Hematopoietic multipotent progenitor cell treated with erythropoietin and hydrocortisone succinate and interleukin-3 and kit ligand, for 15 days (in vitro differentiated cells): ENCODE measurements around the gene TIE1.

Source experiments
- DNase-seq: peaks from one replicate; pipeline ENCODE4 v3.0.0-alpha.2; 2015; ENCODE audit warnings: low spot score

The TIE1 gene

DNA sequence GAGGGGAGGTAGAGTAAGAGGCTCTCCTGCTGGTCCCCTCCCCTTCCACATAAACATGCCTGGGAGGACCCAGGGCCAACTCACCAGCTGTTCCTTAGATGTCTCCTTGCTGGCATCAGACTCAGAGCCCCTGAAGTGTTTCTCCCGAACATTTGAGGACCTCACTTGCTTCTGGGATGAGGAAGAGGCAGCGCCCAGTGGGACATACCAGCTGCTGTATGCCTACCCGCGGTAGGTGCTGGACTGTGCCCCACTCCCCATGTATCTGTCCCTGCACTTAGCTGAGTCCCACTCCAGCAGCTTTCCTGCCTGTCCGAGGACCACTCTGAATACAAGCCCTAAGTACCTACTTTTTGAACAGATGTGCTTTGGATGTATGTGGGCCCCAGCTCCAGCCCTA lies 37.2 kb downstream of the TIE1 start:
- DNase-seq, result no peak

DNA sequence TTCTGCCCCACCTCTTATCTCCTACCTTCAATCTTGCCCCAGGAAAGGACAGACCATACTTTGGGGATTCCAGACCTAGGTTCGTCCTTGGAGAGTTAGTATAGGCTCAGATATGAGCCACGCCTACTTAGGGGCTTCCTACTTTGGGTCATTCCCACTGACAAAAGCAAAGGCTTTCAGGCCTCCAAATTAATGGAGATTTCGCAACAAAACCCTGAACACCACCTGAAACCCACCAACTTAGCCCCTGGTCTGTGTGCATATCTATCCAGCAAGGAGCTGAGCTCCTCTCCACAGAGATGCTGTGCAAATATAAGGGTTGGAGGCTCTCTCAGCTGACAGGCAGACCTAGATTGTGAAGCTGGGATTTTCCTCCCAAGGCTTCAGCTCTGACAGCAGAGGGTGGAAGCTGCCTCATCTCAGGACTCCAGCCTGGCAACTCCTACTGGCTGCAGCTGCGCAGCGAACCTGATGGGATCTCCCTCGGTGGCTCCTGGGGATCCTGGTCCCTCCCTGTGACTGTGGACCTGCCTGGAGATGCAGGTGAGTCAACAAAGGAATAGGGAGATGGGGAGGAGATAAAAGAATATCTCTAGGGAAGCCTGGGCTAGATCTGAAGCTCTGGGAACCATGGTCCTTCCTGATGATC lies 38.9 kb downstream of the TIE1 start:
- no peak for DNase-seq

DNA sequence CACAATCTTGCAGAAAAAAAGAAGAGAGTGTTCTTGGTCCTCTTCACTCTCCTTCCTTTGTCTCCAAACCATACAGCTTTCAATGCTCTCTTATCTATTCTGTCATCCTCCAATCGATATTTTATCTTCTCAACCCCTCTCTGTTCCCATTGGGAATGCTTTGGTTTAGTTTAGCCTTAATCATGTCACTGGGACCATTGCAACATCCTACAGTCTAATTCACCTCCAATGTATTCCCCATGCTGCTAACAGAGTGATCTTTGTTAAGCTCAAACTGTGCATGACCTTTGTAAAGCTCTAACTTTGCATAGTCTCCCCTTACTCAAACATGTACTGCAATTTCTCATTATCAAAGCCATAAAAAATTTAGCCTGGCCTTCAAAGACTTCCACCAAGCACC lies 39.8 kb downstream of the TIE1 start:
- DNase-seq, result no peak

DNA sequence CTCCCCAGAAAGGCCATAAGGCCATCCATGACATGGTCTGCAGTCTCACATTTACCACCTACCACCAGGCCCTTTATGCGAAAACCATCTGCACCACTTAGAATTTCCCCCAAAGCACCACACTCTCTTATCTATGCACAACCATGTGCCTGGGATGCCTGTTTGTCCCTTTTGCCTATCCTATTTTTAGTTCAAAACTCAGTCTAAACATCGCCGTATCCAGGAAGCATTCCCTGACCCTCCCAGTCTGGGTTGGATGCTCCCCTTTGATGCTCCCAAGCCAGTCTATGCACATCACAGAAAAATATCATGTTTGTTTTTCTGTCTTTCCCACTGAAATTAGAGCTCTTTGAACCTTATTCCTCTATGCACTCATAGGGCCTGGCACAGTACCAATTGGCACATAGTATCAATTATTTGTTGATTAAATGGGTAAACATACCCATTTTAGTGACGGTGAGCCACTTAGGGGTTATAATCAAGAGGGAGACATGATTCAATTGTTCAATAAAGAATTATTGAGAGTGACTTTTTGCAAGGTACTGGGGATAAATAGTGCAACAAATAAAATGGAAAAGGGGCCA lies 43.6 kb downstream of the TIE1 start:
- peak; percentile 60 for DNase-seq

DNA sequence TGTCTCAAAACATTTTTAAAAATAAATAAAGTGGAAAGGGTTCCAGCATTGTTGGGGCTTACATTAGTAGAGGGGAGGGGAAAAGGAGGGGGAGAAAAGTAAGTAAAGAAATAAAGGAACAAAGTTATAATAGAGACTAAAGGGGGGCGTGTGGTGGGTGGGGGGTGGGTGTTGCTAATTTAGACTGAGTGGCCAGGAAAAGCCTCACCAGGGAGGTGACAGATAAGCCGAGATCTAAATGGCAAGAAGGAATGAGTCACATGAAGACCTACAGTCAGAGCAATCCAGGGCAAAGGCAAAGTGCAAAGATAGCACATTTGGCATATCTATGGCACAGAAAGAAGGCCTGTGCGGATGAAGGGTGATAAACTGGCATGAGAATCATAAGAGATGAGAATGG lies 44.3 kb downstream of the TIE1 start:
- DNase-seq, result peak; percentile 74

DNA sequence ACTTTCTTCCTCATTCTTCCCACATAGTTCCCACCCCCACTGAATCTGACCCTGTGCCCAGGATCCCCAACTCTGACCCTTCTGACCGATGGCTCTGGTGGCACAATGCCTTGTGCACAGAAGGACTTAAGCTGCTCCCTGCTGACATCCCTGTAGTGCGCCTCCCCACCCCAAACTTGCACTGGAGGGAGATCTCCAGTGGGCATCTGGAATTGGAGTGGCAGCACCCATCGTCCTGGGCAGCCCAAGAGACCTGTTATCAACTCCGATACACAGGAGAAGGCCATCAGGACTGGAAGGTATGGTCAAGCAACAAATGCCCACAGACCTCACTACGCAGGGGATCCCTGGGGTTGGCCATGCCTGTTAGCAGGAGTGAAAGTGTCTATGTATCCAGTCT lies 45.9 kb downstream of the TIE1 start:
- DNase-seq, result no peak

DNA sequence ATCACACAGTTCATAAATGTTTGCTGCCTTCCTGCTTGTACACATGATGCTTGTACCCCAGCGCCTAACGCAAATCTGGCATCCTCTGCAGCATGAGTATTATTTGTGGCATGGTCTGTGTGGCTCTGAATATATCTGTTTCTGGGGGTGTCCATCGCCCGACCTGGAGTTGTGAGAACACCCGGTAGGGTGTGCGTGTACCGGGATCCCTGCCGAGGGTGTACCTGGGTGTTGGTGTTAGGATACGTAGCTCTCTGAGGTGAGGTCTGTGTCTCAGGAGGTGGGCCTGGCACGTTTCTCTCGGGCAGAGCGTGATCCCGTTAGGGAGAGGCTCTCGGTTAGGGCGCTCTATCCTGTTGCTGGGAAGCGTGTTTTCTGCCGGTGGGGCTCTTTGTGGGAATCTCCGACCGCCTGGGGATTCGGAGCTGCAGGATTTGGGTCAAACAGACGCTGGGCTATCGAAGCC lies 47.6 kb downstream of the TIE1 start:
- no peak for DNase-seq

DNA sequence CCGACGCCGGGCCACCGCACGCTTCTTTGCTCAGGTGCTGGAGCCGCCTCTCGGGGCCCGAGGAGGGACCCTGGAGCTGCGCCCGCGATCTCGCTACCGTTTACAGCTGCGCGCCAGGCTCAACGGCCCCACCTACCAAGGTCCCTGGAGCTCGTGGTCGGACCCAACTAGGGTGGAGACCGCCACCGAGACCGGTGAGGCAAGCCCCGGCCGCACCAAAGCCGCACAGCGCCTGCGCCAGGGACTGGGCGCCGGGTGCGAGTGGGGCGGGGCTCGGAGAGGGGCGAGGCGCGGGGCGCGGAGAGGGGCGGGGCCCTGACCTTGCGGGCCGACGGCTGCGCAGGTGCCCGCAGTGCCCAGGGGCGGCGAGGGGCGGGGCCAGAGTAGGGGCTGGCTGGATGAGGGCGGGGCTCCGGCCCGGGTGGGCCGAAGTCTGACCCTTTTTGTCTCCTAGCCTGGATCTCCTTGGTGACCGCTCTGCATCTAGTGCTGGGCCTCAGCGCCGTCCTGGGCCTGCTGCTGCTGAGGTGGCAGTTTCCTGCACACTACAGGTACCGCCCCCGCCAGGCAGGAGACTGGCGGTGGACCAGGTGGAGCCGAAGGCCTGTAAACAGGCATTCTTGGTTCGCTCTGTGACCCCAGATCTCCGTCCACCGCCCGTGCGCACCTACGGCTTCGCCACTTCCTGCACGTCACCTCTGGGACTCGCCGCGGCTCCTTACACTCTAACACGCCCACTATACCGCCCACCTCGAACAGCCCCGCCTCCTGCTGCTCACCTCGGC lies 48.2 kb downstream of the TIE1 start:
- no peak for DNase-seq

DNA sequence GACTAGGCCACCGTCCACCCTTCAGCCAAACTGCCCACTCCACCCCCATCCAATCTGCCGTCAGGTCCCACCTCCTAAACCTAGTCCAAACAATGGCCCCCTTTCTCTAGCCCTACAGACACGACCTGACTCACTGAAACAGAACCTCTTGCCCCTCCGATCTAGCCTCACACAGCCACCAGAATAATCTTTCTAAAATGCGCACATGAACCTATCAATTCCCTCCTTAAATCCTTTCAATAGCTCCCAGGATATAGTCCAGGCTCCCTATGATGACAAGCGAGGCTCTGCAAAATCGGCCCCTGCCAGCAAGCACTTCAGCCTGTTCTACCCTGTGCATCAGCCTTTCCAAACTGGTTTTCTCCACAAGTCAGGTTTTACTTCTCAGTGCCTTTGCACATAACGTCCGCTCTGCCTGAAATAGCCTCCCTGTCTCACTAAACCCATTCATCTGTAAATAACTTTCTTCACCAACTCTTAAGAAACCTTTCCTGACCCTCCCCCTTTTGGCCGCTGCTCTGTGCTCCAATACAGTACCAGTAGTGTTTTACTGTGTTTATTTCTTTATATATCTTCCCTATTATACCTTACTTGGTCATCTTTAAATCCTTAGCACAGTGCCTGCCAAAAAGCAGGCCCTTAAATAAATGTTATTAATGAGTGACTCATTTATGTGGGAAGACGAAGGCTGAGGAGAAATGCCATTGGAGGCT lies 49.0 kb downstream of the TIE1 start:
- no peak for DNase-seq

DNA sequence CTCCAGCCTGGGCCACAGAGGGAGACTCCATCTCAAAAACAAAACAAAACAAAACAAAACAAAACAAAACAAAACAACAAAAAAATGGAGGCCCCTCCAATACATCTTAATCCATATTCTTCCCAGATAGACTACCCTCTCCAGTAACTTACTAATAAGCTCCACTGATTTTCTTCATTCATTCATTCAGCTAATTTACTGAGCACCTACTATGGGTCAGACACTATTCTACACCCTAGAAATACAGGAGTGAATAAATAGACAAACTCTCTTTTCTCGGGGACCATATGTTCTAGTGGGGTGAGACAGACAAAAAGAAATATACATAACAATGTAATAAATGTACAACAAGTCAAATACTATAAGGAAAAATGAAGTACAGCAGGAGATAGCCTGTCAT lies 50.2 kb downstream of the TIE1 start:
- no peak for DNase-seq

DNA sequence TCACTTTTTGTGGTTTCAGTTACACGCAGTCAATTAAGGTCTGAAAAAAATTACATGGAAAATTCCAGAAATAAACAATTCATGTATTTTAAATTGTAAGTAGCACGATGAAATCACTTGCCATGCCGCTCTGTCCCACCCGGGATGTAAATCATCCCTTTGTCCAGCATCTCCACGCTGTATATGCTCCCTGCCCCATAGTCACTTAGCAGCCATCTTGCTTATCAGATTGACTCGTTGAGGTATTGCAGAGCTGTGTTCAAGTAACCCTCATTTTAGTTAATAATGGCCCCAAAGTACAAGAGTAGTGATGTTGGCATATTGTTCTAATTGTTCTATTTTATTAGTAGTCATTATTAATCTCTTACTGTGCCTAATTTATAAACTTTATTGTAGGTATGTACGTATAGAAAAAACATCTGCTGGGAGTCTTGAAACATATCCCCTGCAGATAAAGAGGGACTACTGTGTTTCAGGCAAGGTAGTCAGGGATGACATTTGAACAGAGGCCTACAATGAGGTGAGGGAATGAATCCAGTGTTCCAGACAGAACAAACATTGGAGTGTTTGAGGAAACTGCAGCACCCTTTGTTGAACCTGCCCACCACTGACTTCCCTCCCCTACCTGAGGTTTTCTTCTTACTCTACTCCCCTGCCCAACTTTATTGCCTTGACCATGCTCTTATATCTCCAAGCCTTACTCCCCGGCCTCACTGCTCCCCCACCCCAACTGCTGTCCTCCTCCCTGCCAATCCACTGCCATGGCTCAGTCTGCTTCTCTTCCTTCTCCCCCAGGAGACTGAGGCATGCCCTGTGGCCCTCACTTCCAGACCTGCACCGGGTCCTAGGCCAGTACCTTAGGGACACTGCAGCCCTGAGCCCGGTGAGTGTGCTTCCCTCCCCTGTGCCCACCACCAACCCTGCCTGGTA lies 50.9 kb downstream of the TIE1 start:
- DNase-seq, result no peak

DNA sequence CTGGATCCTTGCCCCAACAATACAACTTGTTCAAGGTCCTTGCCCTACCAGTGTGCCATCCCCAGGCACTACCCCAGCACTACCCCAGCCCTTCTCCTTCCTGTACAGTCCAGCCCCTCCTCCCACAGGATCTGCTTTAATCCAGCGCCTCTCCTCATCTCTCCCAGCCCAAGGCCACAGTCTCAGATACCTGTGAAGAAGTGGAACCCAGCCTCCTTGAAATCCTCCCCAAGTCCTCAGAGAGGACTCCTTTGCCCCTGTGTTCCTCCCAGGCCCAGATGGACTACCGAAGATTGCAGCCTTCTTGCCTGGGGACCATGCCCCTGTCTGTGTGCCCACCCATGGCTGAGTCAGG lies 51.5 kb downstream of the TIE1 start:
- DNase-seq, result no peak

DNA sequence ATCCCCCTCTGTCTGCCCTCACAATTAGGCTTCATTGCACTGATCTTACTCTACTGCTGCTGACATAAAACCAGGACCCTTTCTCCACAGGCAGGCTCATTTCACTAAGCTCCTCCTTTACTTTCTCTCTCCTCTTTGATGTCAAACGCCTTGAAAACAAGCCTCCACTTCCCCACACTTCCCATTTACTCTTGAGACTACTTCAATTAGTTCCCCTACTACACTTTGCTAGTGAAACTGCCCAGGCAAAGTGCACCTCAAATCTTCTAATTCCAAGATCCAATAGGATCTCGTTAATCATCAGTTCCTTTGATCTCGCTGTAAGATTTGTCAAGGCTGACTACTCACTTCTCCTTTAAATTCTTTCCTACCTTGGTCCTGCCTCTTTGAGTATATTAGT lies 52.1 kb downstream of the TIE1 start:
- DNase-seq, result no peak

DNA sequence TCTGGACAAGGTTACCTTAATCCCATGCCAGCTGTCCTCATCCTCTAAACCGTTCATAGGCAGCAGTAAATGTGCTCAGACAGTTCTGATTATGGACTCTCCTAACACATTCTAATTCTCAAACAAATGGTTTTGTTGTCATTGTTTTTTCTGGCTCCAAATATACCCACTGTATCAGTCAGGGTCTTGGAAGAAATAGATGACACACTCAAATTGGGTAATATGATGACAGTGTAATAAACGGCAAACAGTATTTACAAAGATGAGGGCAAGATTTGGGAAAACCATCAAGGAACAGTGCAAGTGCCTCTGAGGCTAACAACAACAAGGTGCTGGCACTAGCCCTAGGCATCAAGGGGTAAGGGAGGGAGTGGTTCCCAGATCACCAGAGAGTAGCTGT lies 53.7 kb downstream of the TIE1 start:
- no peak for DNase-seq

DNA sequence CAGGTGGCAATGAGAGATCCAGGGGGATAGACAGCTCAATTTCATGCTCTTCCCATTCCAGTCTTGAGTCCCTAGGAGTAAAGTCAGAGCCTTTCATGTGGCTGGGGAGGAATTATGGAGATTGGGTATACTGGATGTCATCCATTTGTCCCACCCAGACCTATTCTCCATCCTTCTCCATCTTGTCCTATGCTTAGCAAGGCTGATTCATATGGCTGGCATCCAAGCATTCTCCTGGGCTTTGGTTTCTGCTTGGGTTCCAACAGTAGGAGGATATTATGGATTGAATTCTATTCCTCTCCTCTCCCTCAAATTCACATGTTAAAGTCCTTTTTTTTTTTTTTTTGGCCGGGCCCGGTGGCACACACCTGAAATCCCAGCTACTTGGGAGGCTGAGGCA lies 54.2 kb downstream of the TIE1 start:
- no peak for DNase-seq

DNA sequence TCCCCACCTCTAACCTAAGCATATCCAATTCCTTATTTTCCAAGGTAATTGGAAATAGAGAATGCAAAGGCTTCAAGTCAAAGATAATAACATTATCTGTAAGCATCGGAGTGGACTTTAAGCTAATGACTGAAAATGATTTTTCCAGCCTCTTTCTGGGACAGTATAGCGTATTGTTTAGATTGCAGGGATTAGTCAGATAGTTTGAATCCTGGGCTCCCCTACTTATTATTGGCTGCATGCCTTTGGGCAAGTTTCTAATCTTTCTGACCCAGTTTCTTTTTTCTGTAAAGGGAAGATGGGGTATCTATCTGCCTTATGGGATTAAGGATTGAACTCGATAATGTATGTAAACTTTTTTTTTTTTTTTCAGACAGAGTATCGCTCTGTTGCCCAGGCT lies 56.5 kb downstream of the TIE1 start:
- DNase-seq, result no peak

DNA sequence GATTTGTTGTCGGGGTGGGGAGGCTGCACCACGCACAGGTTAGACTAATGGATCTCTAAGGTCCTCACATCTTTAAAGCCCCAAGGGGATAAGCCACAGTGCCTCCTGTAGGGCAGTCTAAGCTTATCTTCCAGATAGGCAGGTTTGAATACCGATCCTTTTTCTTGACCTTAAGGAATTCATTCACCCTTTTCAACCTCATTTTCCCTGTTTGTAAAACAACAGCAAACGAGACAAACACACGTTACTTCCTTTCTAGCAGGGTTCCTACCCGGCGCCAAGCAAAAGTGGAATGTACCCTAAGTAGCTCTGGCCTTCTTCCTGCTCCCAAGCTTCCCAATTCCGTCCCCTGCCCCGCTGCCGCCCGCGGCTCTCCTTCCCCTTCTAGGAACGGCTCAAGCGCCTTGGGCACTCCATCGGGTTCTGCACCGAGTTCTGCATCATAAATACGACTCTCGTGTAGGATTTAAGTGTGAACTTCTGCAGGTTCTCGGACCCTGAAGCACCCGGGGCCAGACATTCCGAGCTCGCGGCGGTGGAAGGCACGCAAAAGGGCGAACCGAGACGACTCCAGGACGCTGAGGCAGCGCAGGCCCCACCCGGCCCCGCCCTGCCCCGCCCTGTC lies 57.5 kb downstream of the TIE1 start:
- DNase-seq, result peak; percentile 46

DNA sequence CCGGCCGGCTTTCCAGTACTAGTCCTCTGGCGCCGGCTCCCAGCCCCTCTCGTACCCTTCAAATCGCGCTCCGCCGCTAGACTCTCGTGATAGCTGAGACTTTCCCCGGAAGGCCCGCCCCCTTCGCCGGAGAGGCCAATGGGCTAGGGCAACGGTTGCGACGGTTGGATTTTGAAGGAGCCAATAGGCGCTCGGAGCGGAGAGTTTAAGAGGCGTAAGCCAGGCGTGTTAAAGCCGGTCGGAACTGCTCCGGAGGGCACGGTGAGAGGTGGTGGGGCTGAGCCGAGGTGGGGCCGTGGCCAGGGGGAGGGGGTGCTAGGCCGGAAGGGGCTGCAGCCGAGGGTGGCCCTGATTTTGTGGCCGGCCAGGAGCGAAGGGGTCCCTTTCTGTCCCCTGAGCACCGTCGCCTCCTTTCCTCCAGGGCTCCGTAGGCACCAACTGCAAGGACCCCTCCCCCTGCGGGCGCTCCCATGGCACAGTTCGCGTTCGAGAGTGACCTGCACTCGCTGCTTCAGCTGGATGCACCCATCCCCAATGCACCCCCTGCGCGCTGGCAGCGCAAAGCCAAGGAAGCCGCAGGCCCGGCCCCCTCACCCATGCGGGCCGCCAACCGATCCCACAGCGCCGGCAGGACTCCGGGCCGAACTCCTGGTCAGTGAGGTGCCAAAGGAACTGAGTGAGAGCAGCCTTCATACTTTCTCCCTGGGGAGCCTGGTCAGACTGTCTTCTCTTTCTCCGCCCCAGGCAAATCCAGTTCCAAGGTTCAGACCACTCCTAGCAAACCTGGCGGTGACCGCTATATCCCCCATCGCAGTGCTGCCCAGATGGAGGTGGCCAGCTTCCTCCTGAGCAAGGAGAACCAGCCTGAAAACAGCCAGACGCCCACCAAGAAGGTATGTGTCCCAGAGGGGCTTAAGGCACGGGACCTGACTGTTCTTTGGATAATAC lies 58.2 kb downstream of the TIE1 start, which contains the start of gene CDC20:
CDC20 (plus strand) TSS at position 236 of the 948 bp plus-strand sequence; CDS start at position 471, 235 bp downstream.
- peak; percentile 97 for DNase-seq

DNA sequence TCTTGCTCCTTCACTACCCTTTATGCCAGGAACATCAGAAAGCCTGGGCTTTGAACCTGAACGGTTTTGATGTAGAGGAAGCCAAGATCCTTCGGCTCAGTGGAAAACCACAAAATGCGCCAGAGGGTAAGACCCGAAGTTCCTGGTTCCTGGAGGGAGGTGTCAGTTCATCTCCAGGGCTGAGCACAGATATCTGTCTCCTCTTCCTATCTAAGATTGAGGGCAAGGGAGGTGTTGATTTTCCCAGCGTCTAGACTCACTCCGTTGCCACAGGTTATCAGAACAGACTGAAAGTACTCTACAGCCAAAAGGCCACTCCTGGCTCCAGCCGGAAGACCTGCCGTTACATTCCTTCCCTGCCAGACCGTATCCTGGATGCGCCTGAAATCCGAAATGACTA lies 58.9 kb downstream of the TIE1 start:
- DNase-seq, result no peak

DNA sequence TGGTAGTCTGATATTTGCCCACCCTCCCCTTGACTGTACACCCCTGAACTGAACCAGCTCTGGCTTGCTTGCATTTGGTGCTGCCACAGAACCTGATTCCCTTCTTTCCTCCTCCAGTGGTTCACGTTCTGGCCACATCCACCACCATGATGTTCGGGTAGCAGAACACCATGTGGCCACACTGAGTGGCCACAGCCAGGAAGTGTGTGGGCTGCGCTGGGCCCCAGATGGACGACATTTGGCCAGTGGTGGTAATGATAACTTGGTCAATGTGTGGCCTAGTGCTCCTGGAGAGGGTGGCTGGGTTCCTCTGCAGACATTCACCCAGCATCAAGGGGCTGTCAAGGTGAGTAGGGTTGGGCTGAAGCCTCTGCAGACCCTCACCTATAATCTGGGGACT lies 59.8 kb downstream of the TIE1 start:
- DNase-seq, result no peak
